Thyroid gland (tissue), 4 donors: ENCODE results near the gene FOXF2.

Experiments
- CTCF ChIP-seq, 6 experiments: fragments of 200-600 bp in 3 of 6; fragments of 450-650 bp in 3 of 6; sonication (generic) in 3 of 6; IDR thresholded peaks; one replicate each; pipeline ENCODE4 v1.5.1; 2016 to 2019; ENCODE audit warnings: antibody characterized with exemption in 6 of 6, mild to moderate bottlenecking in 2 of 6, inconsistent platforms in 1 of 6, moderate library complexity in 1 of 6
- POLR2A ChIP-seq, 2 donors: fragments of 450-650 bp; IDR thresholded peaks; one replicate each; pipeline ENCODE4 v1.6.1; 2017; ENCODE audit warnings: antibody characterized with exemption in 2 of 2, mild to moderate bottlenecking in 2 of 2, moderate library complexity in 1 of 2

GRCh38 chr6:1379017-1379787 is 10.2 kb upstream of the FOXF2 start:
- TF ChIP-seq CTCF (IDR thresholded peaks at IDR 0.05) (no peak), POLR2A (IDR thresholded peaks at IDR 0.05) (no peak)
